OCI-LY3 (cell line): ENCODE measurements around the gene L3MBTL3.

Source experiments
- CTCF ChIP-seq: fragments of 200-600, 300-600 bp; sonication (generic); IDR thresholded peaks from 2 replicates; pipeline ENCODE4 v1.5.1; 2014; ENCODE audit warnings: antibody characterized with exemption, low read length, low read depth
- EZH2phosphoT487 ChIP-seq: fragments of 200-600 bp; shearing (Covaris generic); IDR thresholded peaks from 2 replicates; pipeline ENCODE4 v1.6.1; 2018; ENCODE audit warnings: antibody characterized with exemption, mixed run types, low read depth

GRCh38 chr6:129978148-129978916 lies 40.0 kb upstream of the L3MBTL3 start:
- TF ChIP-seq CTCF (no peak), EZH2phosphoT487 (no peak)
